Endodermal cell (in vitro differentiated cells): ENCODE data around the gene NUP88. TPM values are rescaled to one million over a fixed set of nuclear protein-coding genes. Genes with fewer than 3 reads are reported as not detected.

ENCODE experiments used
- DNase-seq: peaks from one replicate; pipeline ENCODE4 v3.0.0-alpha.2; 2017
- H3K27ac ChIP-seq: 2 replicates; pipeline ENCODE4 v1.5.1; 2013; ENCODE audit warnings: mild to moderate bottlenecking, low read depth, low read length, moderate library complexity
- H3K27me3 ChIP-seq: 2 replicates; pipeline ENCODE4 v1.6.1; 2013; ENCODE audit warnings: mild to moderate bottlenecking, low read length, moderate library complexity; ENCODE audit not compliant: insufficient read depth, control insufficient read depth, poor library complexity, severe bottlenecking
- H3K36me3 ChIP-seq: 2 replicates; pipeline ENCODE4 v1.7.0; 2013; ENCODE audit warnings: mild to moderate bottlenecking, low read length, moderate library complexity; ENCODE audit not compliant: control insufficient read depth, insufficient read depth
- H3K4me1 ChIP-seq: one replicate; pipeline ENCODE4 v1.7.0; 2013; ENCODE audit warnings: low read length; ENCODE audit not compliant: control insufficient read depth, insufficient read depth
- H3K4me3 ChIP-seq: 2 replicates; pipeline ENCODE4 v1.5.1; 2013; ENCODE audit warnings: mild to moderate bottlenecking, low read length, moderate library complexity
- H3K9ac ChIP-seq: 2 replicates; pipeline ENCODE4 v1.6.1; 2013; ENCODE audit warnings: mild to moderate bottlenecking, low read length, moderate library complexity; ENCODE audit not compliant: poor library complexity, severe bottlenecking; ENCODE audit errors: extremely low read depth
- H3K9me3 ChIP-seq: 2 replicates; pipeline ENCODE4 v1.6.1; 2013; ENCODE audit warnings: mild to moderate bottlenecking, low read length, moderate library complexity; ENCODE audit not compliant: control insufficient read depth
- H3K27ac Mint-ChIP-seq: 2 replicates; pipeline ENCODE4 v1.8.0; 2020; ENCODE audit warnings: mixed read lengths
- H3K27me3 Mint-ChIP-seq: 2 replicates; pipeline ENCODE4 v1.8.0; 2021; ENCODE audit warnings: mild to moderate bottlenecking, mixed read lengths; ENCODE audit not compliant: insufficient read depth
- H3K36me3 Mint-ChIP-seq: 2 replicates; pipeline ENCODE4 v1.8.0; 2020; ENCODE audit warnings: low read depth, mixed read lengths
- H3K4me1 Mint-ChIP-seq: 2 replicates; pipeline ENCODE4 v1.8.0; 2020; ENCODE audit warnings: mixed read lengths
- H3K4me3 Mint-ChIP-seq: 2 replicates; pipeline ENCODE4 v1.8.0; 2020; ENCODE audit warnings: mild to moderate bottlenecking, moderate library complexity, mixed read lengths
- H3K9me3 Mint-ChIP-seq: 2 replicates; pipeline ENCODE4 v1.8.0; 2020; ENCODE audit warnings: mild to moderate bottlenecking, mixed read lengths
- CTCF ChIP-seq: fragments of 200-600 bp; sonication (generic); conservative IDR thresholded peaks from 2 replicates; pipeline ENCODE4 v1.5.0; 2021; ENCODE audit warnings: antibody characterized with exemption, mild to moderate bottlenecking
- WGBS, 2 experiments: methylation state at CpG; one replicate each; pipeline versions ENCODE4 v1.1.5 to v1.1.7; 2013; ENCODE audit warnings: missing lambda C conversion rate in 2 of 2, mixed read lengths in 1 of 2; ENCODE audit not compliant: insufficient coverage in 1 of 2, insufficient read length in 1 of 2; 5-methylcytosine and 5-hydroxymethylcytosine counted together
- total RNA-seq, 2 donors: library from RNA; stranded (reverse); fragmentation: NEBNext Ultra II Directional in 1 of 2; extraction: Animal tissue kit (Norgen Biotek cat#: 25700) in 1 of 2; gene quantifications; 2 replicates in 1 of 2; 3 replicates in 1 of 2; pipeline ENCODE4 v1.2.1, GENCODE V29; 2021

NUP88 gene
- total RNA-seq, 2 donors from 2014 or later: 72.2 to 79.0 TPM

GRCh38 chr17:5362162-5362811 is 57.2 kb downstream of the NUP88 start:
- H3K9me3 Mint-ChIP-seq: no peaks in the 10 kb centered on the region
- no peaks in the 10 kb centered on the region for H3K9me3 ChIP-seq
- H3K4me3 ChIP-seq: no peak overlapping the region
- TF ChIP-seq CTCF: no peak
- H3K36me3 Mint-ChIP-seq: peaks cover 61% of the 10 kb centered on the region
- H3K4me1 ChIP-seq: peaks cover 12% of the 10 kb centered on the region
- no peak overlapping the region for H3K4me3 Mint-ChIP-seq
- peaks cover 11% of the 10 kb centered on the region for H3K27me3 ChIP-seq
- no peak overlapping the region for H3K27ac ChIP-seq
- no peak overlapping the region for H3K9ac ChIP-seq
- H3K27me3 Mint-ChIP-seq: peaks cover 69% of the 10 kb centered on the region
- H3K36me3 ChIP-seq: peaks cover 48% of the 10 kb centered on the region
- DNase-seq: peak; percentile 76
- peaks cover 30% of the 10 kb centered on the region for H3K4me1 Mint-ChIP-seq
- WGBS, 2 experiments: 56 to 86% methylated on average over 3 to 7 of the region's 7 CpGs
- peak overlapping the region; percentile 67 for H3K27ac Mint-ChIP-seq

GRCh38 chr17:5361426-5361825 is 58.0 kb downstream of the NUP88 start:
- H3K4me3 ChIP-seq: peak overlapping the region; percentile 22
- H3K9me3 Mint-ChIP-seq: no peaks in the 10 kb centered on the region
- peaks cover 11% of the 10 kb centered on the region for H3K27me3 ChIP-seq
- H3K4me1 ChIP-seq: peaks cover 12% of the 10 kb centered on the region
- peaks cover 47% of the 10 kb centered on the region for H3K36me3 ChIP-seq
- 77 to 86% methylated on average over 9 of the region's 9 CpGs for WGBS, 2 experiments
- peaks cover 30% of the 10 kb centered on the region for H3K4me1 Mint-ChIP-seq
- H3K9ac ChIP-seq: no peak overlapping the region
- H3K36me3 Mint-ChIP-seq: peaks cover 64% of the 10 kb centered on the region
- TF ChIP-seq CTCF: peak; percentile 59
- peak overlapping the region; percentile 67 for H3K27ac Mint-ChIP-seq
- no peaks in the 10 kb centered on the region for H3K9me3 ChIP-seq
- no peak overlapping the region for H3K4me3 Mint-ChIP-seq
- H3K27ac ChIP-seq: no peak overlapping the region
- H3K27me3 Mint-ChIP-seq: peaks cover 69% of the 10 kb centered on the region
- DNase-seq: peak; percentile 79

- no peak for DNase-seq
- Histone ChIP-seq H3K27me3 (peaks cover 11% of the 10 kb centered on the region), H3K4me3 (no peak overlapping the region), H3K4me1 (no peaks in the 10 kb centered on the region), H3K27ac (no peak overlapping the region), H3K9ac (no peak overlapping the region), H3K9me3 (no peaks in the 10 kb centered on the region), H3K36me3 (peaks cover 60% of the 10 kb centered on the region)
- peaks cover 20% of the 10 kb centered on the region for H3K4me1 Mint-ChIP-seq
- peaks cover 29% of the 10 kb centered on the region for H3K27me3 Mint-ChIP-seq
- H3K9me3 Mint-ChIP-seq: no peaks in the 10 kb centered on the region
- peaks cover 61% of the 10 kb centered on the region for H3K36me3 Mint-ChIP-seq
- WGBS, 2 experiments: 94 to 100% methylated on average over 2 to 3 of the region's 3 CpGs
- no peak for TF ChIP-seq CTCF
- H3K4me3 Mint-ChIP-seq: no peak overlapping the region
- H3K27ac Mint-ChIP-seq: no peak overlapping the region
Measured at GRCh38 chr17:5355421-5356129, 63.9 kb downstream of the NUP88 start.
